NCI-H345 (cell line): ENCODE results near the gene AFAP1L2.

Experiments
- DNase-seq: peaks from one replicate; lab custom pipeline; 2025; lab: John Stamatoyannopoulos, UW

Gene AFAP1L2

DNA sequence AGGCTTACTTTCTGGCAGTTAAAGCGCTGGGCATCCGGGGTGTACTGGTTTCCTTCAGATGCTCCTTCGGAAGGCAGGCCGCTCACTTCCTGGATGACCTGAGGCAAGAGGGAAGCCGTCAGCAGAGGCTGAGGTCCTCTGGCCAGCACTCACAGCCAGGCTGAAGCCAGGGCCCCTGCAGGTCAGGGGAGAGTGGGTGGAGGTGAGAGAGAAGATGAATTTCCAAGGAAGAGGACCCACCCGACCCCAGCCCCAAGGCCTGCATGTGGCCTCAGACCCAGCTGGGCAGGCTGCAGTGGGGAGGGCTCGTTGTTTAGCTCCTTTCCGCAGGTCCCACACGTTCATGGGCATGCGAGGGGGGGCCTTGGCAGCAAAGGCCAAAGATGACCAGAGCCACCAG, 94.0 kb downstream of the AFAP1L2 start:
- DNase-seq = no peak

DNA sequence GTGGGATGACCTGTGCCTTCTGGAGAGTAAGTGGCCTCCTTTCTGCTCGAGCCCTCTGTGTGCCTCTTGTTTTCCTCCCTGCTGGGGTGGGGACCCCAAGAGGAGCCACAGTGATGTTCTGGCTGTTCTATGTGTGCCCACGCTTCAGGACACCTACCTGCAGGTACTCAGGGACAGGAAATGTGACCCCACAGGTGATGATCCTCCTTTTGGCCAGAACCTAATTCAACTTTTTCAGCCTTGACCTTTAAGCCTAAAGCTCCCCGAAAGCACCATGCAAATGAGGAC, 95.0 kb downstream of the AFAP1L2 start:
- DNase-seq = no peak

DNA sequence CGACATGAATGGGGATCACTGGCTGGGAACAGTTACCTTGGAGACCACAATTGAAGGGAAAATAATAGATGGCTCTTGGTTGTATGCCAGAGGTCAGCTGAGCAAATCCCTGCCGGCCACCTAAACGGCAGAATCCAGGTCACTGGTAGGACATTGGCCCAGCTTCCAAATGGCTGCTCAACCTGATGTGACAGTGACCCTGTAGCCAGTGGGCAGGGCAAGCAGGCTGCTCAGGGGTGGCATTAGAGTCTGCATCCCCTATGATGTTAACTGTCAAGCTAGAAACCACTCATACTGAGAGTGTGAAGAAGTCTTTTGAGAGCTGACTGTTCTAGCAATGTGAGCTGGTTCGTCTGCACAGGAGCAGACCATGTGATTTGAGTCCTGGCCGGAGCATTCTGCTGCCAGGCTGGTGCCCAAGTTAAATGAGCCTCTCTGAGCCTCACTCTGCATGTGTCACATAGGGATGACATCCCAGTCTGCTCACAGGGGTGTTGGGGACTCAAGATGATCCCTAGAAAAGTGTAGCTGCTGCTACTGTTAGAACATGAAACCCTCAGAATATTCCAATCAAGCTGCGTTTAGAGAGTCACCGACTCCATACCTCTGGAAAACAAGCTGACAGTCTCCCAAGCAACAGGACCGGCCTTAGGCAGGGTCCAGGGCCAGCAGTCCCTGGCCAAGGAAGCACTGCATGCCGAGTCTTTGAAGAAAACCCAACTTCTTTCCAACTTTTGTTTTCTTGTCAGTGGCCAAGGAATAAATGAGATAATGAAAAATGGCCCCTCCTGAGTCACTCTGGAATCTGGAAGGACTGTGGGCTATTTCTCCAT, 95.6 kb downstream of the AFAP1L2 start:
- DNase-seq = no peak

DNA sequence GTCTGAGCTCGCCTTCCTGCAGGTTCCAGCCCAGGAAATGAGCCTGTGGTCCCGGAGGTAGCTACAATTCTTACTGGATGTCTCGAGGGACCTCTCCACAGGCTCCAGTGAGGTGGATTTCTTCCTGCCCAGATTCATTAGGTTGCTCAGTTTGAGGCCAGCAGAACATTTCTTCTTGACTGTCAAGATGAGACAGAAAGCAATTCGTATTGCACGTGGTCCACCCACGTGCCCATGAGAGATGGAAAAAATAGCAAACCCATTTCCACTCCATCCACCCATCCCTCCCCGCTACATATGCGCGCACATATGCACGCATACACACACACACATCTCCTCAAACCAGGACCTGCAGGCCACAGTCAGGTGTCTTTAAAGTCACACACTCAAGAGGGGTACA, 96.6 kb downstream of the AFAP1L2 start:
- no peak for DNase-seq

DNA sequence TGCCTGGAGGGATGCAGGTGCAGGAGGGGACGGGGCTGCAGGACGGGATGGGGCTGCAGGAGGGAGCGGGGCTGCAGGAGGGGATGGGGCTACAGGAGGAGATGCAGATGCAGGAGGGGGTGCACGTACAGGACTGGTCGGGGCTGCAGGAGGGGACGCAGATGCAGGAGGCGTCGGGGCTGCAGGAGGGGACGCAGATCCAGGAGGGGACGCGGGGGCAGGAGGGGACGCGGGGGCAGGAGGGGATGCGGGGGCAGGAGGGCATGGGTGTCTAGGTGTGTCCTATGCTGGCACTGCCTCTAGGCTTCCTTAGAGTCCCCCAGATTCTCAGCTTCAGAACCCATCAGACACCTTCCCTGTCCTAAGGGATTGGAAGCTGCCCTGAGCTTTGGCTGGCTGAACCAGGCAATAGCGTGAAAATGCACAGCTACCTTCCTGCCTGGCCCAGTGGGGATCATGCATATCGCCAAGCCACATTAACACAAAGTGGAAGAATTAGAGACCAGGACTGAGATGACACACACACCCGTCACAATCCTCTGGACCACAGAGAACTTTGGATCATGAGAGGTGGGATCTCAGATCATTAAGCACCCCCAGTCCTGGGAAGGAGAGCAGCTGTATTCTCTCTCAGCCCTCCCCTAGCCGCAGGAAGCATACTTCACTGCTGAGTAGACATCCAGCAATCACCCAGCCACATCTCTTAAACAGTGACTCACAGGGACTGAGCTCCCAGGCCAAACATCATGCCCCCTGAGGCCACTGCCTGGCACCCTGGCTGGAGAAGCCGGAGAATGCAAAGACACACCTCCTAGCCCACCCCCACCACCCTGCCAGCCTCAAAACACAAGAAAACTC, 98.0 kb downstream of the AFAP1L2 start:
- no peak for DNase-seq

DNA sequence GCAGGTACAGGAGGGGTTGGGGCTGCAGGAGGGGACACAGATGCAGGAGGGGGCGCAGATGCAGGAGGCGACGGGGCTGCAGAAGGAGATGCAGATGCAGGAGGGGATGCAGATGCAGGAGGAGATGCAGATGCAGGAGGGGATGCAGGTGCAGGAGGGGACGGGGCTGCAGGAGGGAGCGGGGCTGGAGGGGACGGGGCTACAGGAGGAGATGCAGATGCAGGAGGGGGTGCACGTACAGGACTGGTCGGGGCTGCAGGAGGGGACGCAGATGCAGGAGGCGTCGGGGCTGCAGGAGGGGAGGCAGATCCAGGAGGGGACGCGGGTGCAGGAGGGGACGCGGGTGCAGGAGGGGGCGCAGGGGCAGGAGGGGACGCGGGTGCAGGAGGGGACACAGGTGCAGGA, 98.8 kb downstream of the AFAP1L2 start:
- DNase-seq = no peak

DNA sequence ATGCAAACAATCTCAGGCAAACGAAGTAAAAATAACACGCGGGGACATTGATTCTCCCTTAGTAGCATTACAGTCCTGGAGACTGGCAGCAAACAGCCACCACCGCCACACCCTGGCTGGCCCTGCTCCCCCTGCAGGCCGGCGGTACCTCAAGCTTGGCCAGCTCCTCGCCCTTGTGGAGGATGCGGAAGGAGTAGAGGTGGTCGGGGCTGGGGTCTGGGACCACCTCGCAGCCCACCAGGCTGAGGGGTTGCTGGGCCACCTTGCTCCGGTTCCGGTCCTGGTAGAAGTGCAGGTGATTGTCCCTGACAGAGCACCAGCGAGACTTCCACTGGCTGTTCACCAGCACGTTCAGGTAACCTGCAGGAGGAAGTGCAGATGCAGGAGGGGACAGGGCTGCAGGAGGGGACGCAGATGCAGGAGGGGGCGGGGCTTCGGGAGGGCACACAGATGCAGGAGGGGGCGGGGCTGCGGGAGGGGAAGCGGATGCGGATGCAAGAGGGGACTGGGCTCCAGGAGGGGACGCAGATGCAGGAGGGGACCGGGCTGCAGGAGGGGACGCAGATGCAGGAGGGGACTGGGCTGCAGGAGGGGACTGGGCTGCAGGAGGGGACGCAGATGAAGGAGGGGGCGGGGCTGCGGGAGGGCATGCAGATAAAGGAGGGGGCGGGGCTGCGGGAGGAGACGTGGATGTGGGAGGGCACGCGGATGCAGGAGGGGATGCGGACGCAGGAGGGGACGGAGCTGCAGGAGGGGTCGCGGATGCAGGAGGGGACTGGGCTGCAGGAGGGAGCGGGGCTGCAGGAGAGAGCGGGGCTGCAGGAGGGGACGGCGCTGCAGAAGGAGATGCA, 99.5 kb downstream of the AFAP1L2 start:
- peak; percentile 76 for DNase-seq

DNA sequence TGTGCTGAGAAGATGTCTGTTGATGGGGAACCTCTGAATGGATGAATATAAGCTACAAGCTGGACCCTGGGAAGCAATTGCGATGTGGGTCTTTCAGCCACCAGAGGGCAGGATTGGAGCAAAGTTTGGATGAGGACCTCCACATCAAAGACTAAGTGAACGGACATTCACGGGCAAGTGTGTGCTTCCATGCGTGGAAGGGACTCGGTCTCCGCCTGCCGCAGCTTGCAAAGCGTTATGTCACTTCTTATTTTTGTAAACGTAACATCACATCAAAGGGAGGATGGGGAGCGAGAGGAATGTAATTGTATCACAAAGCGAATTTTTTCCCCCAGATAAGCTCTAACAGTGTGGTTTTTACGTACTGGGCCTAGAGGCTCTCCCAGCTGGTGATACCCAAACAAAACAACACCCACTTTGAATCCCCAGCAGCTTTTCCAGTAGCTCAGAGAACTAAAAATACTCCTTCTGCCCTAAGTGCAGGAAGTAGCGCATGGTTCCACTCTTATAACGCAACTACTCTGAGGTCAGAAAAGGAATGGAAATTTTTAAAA, 100.2 kb downstream of the AFAP1L2 start:
- DNase-seq = peak; percentile 84

DNA sequence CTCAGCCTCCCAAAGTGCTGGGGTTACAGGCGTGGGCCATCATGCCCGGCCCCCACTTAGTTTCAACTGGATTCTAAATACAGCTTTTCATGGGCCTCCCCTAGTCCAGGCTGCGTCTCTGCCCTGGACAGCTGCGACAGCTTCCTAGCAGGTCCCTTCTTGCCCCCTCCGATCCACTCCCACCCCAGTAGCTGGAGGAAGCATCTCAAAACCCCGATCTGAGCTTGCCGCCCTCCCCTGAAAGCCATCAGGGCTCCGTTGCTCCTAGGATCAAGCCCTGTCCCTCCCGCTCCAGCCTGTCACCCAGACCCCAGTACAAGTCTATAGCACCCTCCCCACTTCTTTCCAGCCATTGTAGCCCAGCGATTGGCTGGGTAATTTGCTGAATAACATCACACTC, 100.7 kb downstream of the AFAP1L2 start:
- no peak for DNase-seq

DNA sequence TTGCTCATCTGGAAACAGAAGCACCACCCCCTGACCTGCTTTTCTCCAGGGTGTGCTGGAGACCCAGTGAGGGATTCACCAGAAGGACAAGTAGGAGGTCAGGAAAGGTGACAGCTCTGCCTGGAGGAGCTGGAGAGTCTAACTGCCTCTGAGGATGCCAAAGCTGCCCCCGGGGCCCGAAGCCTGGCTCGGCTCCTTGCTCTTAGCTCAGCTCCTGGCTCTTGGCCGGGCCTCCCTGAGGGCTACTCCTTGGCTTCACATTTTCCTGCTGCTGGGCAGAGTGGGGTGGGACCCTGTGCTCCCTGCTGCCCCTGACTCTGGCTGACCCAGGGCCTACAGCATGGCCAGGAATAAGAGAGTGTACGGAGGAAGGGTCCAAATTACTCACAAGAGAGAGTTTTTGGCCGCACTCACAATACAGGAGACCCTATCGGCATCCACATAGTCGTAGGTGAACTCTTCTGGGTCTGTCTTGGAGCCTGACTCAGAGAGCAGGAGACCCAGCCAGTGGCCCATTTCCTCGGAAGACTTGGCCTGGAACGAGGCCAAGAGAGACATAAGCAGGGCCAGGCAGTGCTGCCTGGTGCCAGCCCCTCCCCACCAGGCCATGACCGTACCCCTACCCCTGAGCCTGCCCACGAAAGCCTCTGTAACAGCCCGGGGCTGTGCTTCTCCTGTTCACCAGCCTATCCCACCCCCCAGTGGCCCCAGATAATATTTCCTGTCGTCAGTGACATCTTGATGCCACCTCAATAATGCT, 102.2 kb downstream of the AFAP1L2 start:
- no peak for DNase-seq

DNA sequence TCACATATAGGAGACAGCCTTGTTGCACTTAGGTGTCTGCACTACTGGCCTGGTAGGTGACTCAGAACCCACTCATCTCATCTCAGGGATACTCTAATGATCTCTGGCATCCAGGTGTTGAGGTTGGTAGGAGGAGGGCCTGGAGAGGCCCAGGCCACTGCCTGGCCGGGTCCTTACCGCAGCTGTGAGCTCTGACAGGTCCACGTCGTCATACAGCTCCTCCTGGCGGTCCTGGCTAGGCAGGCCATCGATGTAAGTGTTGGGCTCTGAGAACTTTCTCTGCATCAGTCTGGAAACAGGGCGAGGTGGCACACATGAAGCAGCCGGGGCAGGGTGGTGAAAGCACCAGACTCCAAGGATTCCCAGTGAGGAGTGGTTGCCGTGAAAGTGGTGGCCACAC, 103.1 kb downstream of the AFAP1L2 start:
- no peak for DNase-seq

DNA sequence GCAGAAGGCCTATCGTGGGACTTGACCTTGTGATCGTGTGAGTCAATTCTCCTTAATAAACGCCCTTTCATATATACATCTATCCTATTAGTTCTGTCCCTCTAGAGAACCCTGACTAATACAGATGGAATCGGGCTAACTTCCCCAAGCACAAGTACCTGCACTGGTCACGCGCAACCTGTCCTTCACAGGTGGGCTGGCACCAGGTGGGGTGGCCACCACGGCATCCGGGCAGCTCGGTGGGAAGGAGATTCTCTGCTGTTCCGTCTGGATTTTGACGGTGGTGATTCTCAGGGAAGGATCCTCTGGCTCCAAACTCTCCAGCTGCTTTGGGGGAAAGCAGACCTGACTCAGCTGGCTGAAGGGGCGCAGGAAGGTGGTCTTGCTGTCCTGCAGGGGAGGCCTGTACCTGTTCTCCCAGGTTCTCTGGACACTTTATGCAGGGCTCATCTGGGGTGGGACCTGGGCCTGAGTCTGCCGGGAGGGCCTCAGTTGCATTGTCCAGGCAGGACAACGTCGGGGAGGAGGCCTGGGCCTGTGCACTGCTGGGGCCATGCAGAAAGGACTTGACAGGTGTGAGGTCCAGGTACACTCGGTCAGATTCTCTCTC, 104.2 kb downstream of the AFAP1L2 start:
- no peak for DNase-seq

DNA sequence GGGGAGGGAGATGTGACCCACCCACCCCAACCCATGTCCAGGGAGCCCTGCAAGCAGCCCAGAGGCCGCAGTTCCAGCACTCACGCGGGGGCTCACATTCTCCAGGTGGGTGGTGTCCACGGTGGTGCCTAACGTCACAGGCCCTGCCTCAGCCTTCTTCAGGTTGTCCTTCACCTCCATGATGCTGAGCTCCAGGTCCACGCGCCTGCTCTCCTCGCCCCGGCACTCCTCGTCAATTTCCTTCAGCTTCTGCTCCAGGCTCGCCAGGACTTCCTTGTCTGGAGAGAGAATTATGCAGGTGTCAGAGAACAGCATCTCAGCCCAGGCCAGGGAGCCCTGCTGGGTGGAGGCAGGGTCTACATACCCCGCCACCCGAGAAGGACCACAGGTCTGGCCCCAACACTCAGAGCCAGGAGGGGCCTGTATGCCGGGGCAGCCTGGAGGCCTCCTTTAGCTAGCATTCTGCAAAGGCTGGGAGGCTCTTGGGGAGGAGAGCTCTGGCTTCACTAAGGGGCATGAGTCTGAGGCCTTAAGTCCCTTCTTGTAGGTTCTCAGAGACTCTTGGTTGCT, 107.1 kb downstream of the AFAP1L2 start:
- no peak for DNase-seq

DNA sequence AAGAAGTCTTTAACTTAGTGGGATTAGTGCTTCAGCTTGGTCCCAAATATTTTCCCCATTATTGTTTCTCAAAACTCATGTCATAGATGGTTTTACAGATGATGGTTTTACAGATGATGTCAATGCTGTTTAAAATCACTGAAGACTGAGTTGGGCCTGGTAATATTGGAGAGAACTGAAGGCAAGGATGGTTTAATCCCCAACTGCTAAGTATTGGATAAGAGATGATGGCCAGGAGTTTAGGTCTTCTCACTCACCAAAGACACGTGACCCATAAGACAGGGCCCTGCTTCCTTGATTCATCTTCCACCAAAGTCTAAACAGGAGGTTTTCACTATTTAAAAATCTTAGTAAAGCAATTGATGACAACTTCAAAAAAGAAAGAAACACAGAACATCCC, 108.9 kb downstream of the AFAP1L2 start:
- DNase-seq = no peak

DNA sequence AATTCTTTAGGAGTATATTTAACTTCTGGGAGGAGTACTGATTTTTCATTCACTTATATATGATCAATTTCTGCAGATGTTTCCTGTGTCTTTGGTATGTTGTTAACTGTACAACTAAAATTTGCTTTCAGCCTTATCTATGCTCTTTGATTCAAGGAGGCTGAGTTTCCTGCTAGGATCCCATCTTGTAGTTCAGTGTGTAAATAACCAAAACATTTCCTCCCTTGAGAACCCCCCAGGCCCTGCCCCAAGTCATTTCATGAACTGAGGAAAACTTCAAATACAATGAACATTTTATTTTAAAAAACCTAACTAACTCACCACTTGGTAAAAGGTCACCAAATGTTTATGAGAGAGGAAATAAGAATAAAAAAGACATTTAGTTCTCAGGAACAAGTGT, 109.8 kb downstream of the AFAP1L2 start:
- no peak for DNase-seq

DNA sequence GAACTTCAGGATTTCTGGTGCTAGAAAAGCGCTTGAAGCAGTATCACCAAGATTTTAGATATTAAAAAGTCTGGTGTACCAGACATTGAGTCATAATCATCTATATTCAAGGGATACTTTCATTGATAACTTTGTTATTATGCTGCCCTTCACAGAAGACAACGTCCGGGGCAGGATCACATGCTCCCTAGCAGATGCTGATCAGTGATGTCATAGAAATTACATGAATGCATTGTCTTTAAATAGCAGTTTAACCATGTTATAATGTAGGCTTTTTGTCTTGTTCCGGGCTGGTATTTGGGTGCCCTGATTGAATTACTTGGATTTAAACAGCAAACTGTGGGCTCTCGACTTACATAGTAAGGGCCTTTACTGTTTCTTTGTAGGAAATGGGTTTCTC, 111.2 kb downstream of the AFAP1L2 start:
- no peak for DNase-seq

DNA sequence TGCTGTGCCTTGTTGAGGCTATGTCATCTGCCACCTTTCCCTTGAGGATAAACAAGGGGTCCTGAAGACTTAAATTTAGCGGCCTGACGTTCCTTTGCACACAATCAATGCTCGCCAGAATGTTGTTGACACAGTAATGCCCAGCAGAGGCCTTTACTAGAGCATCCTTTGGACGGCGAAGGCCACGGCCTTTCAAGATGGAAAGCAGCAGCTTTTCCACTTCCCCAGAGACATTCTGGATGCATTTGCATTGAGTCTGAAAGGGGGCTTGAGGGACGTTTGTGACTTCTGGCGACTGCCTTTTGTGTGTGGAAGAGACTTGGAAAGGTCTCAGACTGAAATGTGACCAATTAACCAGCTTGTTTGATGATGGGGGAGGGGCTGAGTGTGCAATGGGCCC, 112.8 kb downstream of the AFAP1L2 start:
- DNase-seq = no peak

DNA sequence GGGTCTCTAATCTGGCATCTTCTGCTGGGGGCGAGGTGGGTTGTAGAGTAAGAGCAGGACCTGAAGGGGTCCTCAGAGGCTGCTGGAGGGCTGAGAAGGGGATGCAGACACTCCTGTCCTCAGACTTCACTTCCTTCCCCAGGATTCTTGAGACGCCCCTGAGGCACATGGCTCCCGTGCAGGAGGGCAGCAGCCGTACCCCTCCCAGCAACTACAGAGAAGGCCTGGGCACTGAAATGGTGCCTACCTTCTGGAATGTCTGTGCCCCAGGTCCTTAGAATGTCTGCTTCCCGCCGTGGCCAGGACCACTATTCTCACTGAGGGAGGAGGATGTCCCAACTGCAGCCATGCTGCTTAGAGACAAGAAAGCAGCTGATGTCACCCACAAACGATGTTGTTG, 113.2 kb downstream of the AFAP1L2 start:
- DNase-seq = no peak

DNA sequence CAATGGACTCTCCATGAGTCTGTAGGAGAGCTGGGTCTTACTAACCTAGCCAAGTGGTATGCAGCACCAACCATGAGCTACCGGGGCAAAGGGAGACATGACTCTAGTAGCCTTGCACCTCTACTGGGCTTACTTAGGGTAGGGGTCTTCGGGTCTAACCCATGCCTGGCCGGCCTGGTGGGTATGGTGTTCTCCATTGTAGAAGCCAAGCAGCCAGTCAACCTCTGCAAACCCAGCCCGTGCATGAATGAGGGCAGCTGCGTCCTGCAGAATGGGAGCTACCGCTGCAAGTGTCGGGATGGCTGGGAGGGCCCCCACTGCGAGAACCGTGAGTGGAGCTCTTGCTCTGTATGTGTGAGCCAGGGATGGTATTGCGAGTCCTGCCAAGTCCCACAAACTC, 114.3 kb downstream of the AFAP1L2 start:
- no peak for DNase-seq

DNA sequence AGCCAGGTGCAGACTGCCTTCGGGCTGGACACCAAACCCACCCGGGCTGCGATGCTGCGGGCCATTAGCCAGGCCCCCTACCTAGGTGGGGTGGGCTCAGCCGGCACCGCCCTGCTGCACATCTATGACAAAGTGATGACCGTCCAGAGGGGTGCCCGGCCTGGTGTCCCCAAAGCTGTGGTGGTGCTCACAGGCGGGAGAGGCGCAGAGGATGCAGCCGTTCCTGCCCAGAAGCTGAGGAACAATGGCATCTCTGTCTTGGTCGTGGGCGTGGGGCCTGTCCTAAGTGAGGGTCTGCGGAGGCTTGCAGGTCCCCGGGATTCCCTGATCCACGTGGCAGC, 115.2 kb downstream of the AFAP1L2 start:
- no peak for DNase-seq
